WTC11 (cell line): Measurements from ENCODE around the gene SLC6A1.

Source experiments
- CDX4 ChIP-seq: fragments of 250-450 bp; sonication (Bioruptor Pico); IDR thresholded peaks from 2 replicates; pipeline ENCODE4 v1.9.0; 2021; ENCODE audit warnings: moderate library complexity, mild to moderate bottlenecking, inconsistent platforms, borderline replicate concordance
- CTCF ChIP-seq: fragments of 200-600 bp; IDR thresholded peaks from 2 replicates; pipeline ENCODE4 v1.8.0; 2022; ENCODE audit warnings: antibody characterized with exemption
- FOXK1 ChIP-seq: sonication (generic); formaldehyde crosslinking; IDR thresholded peaks from 2 replicates; pipeline ENCODE4 v1.8.0; 2022; ENCODE audit warnings: mild to moderate bottlenecking, moderate library complexity, missing genetic modification reagents
- NFE2L1 ChIP-seq: sonication (generic); formaldehyde crosslinking; IDR thresholded peaks from 2 replicates; pipeline ENCODE4 v1.8.1; 2023; ENCODE audit warnings: missing genetic modification reagents
- RELA ChIP-seq: sonication (generic); formaldehyde crosslinking; IDR thresholded peaks from 2 replicates; pipeline ENCODE4 v1.8.1; 2022; ENCODE audit warnings: missing genetic modification reagents, mild to moderate bottlenecking, borderline replicate concordance
- SMAD3 ChIP-seq: sonication (generic); formaldehyde crosslinking; IDR thresholded peaks from 2 replicates; pipeline ENCODE4 v1.8.0; 2022; ENCODE audit warnings: missing genetic modification reagents, mild to moderate bottlenecking, borderline replicate concordance
- ZNF232 ChIP-seq: sonication (generic); formaldehyde crosslinking; IDR thresholded peaks from 2 replicates; pipeline ENCODE4 v1.8.0; 2022; ENCODE audit warnings: mild to moderate bottlenecking, missing genetic modification reagents
- ZNF512 ChIP-seq: sonication (generic); formaldehyde crosslinking; IDR thresholded peaks from 2 replicates; pipeline ENCODE4 v1.8.1; 2022; ENCODE audit warnings: missing genetic modification reagents, borderline replicate concordance

- TF ChIP-seq CDX4 (no peak), CTCF (no peak), ZNF512 (CRISPR knock-in tag) (no peak), NFE2L1 (CRISPR knock-in tag) (no peak), RELA (CRISPR knock-in tag) (no peak), FOXK1 (no peak), ZNF232 (CRISPR knock-in tag) (no peak), SMAD3 (CRISPR knock-in tag) (no peak)
Observed at GRCh38 chr3:11088066-11088465, 95.5 kb downstream of the SLC6A1 start.
